ENCODE measurements around the gene FGFR1OP2. TPM values are rescaled to one million over a fixed set of nuclear protein-coding genes. Genes with fewer than 3 reads are reported as not detected.

Gene FGFR1OP2
- total RNA-seq, 1 donor: 83.7 TPM

Other genes starting within 250 kb of the FGFR1OP2 start
- 33.4 TPM for gene ITPR2, start 105.3 kb upstream of the FGFR1OP2 start, total RNA-seq
- gene INTS13, start 489 bp upstream of the FGFR1OP2 start, total RNA-seq: 12.8 TPM
- gene TM7SF3, start 75.9 kb downstream of the FGFR1OP2 start, total RNA-seq: 19.1 TPM
- gene MED21, start 84.1 kb downstream of the FGFR1OP2 start, total RNA-seq: 104 TPM
- gene C12orf71, start 144.1 kb downstream of the FGFR1OP2 start, total RNA-seq: not detected

Data from mononuclear cell (primary cell).